IgD-negative memory B cell (primary cell): Measurements from ENCODE around the gene STK4. TPM values are rescaled to one million over a fixed set of nuclear protein-coding genes. Genes with fewer than 3 reads are reported as not detected.

Source experiments
- H3K27ac Mint-ChIP-seq, 3 donors: one replicate each; pipeline ENCODE4 v1.8.0; 2020 to 2022; ENCODE audit warnings: mild to moderate bottlenecking in 3 of 3, mixed read lengths in 3 of 3, moderate library complexity in 1 of 3
- H3K27me3 Mint-ChIP-seq: one replicate; pipeline ENCODE4 v1.8.0; 2021; ENCODE audit warnings: mixed read lengths
- H3K36me3 Mint-ChIP-seq: one replicate; pipeline ENCODE4 v1.8.0; 2020; ENCODE audit warnings: mild to moderate bottlenecking, mixed read lengths
- H3K4me1 Mint-ChIP-seq, 3 donors: one replicate each; pipeline ENCODE4 v1.8.0; 2020 to 2022; ENCODE audit warnings: mixed read lengths in 3 of 3, mild to moderate bottlenecking in 1 of 3
- H3K4me3 Mint-ChIP-seq, 4 donors: one replicate each; pipeline ENCODE4 v1.8.0; 2020 to 2022; ENCODE audit warnings: mild to moderate bottlenecking in 4 of 4, mixed read lengths in 4 of 4, moderate library complexity in 3 of 4
- H3K9me3 Mint-ChIP-seq, 3 donors: one replicate each; pipeline ENCODE4 v1.8.0; 2020 to 2021; ENCODE audit warnings: mixed read lengths in 3 of 3, mild to moderate bottlenecking in 1 of 3
- polyA plus RNA-seq: library from polyadenylated mRNA; unstranded; fragments of 300-500 nt; fragmentation: Illumina TruSeq; gene quantifications from one replicate; pipeline ENCODE4 v1.2.3, GENCODE V29; 2021

Gene STK4
- polyA plus RNA-seq, 1 donor from 2014 or later, result 131 TPM

DNA sequence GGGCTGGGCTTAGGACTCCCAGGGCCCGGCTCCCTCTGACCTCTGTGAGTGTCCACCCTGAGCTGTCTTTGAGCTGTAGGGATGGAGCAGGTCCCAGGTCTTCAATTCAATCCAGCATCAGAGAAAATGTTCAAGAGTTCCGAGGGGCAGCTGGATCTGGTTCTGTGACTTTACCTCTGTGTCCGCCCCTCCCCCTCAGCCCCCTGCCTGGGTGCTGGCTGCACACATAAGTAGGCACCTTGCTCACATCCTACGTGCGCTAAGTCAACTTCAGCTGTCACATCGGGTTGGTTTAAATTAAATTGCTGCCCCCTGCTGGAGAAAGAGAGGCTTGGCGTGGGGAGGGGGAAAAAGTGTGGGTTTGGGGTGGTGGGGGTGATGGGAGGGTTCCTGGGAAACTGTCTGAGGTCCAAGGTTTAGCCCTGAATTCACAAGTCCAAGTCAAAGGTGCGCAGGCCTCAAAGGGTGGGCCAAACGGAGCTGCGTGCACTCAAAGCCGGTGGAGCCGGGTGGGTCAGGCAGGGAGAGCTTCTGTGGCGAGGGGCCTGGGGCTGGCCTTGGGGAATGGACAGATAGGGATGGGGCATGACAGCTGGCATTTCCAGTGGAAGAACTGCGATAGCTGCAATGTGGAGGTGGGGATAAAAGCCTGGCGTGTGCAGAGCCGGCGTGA, 145.6 kb downstream of the STK4 start:
- Mint-ChIP-seq H3K36me3 (no peaks in the 10 kb centered on the region), H3K9me3 (no peaks in the 10 kb centered on the region)

DNA sequence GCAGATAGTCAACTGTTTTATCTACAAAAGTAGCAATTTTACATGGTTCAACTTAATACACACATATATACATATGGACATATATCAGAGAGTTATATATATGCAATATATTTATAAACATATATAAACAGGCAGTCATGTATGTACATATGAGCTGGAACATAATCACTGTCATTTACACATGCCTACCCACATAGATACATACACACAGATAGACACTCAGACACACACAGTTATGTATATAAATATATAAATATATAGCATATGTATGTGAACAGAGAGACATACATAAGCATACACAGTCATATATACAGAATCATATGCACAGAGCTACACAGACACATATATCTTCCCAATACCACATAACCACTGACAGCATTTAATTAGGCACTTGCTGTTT, 146.4 kb downstream of the STK4 start:
- peaks cover 8% of the 10 kb centered on the region for H3K27me3 Mint-ChIP-seq
- H3K4me3 Mint-ChIP-seq, result no peak overlapping the region
- H3K27ac Mint-ChIP-seq, result no peak overlapping the region
- H3K9me3 Mint-ChIP-seq, result no peaks in the 10 kb centered on the region
- H3K36me3 Mint-ChIP-seq, result no peaks in the 10 kb centered on the region
- peaks cover 0 to 3% (median 0%) of the 10 kb centered on the region in 3 donors for H3K4me1 Mint-ChIP-seq

More for the DNA sequence above, 145.6 kb downstream of the STK4 start:
- Mint-ChIP-seq H3K27ac (no peak overlapping the region), H3K27me3 (peaks cover 4% of the 10 kb centered on the region), H3K4me3 (no peak overlapping the region), H3K4me1 (peaks cover 0 to 3% (median 0%) of the 10 kb centered on the region in 3 donors)

DNA sequence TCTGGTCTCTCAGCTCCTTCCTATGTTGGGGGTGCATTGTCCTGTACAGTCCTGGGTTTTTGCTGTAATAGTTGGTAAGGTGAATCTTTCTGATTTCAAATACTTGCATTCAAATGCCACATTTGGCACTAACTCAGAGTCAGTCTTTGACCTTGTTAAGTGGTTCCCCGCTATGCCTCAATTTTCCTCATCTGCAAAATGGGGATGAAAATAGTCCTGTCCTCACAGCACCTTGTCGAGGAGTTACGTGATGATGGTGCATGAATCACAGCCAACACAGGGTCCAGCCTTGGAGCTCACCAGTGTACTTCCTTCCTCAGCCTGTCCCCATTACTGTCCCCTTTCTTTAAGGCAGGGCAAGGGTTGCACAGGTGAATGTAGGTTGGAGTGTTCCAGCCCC, 147.6 kb downstream of the STK4 start:
- H3K27ac Mint-ChIP-seq, result no peak overlapping the region
- H3K4me1 Mint-ChIP-seq, result peaks cover 0 to 3% (median 0%) of the 10 kb centered on the region in 3 donors
- H3K4me3 Mint-ChIP-seq, result no peak overlapping the region
- H3K36me3 Mint-ChIP-seq, result no peaks in the 10 kb centered on the region
- H3K9me3 Mint-ChIP-seq, result no peaks in the 10 kb centered on the region
- peaks cover 4% of the 10 kb centered on the region for H3K27me3 Mint-ChIP-seq

DNA sequence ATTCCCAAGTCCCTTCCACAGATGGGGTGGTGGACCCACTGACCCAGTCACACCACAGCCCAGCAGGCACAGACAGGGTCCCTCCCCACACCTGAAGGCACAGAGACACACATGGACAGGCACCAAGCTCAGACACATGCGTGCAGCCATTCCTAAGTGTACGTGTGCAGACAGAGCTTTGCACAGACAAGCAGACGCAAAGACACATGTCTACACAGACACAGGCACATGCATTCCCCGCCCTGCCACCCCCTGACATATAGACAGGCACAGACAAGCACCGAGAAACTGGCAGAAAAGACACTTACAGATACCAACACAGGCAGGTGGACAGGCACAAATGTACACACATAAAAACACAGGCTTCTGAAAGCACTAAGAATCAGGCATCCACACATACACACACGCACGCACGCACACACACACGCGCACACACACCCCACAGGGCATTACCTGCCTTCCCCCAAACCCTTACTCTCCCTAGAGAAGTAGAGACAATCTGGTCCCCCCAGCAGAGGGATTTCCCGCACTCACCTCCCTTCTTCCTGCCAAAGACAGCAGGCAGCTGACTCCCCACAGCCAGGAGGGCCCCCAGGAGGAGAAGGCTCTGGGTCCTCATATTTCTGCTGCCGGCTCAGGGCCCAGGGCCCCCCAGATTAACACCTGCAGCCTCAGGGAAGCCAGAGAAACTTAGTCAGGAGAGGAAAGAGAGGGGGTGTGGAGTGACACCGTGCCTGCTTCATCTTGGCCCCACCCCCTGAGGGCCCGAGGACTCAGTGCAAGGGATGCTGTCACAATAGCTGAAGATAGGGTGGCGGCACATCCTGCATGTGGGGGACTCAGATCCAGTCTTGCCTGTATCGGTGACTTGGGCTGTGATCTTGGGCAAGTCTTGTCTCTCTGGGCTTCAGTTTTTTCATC, 148.4 kb downstream of the STK4 start, which contains the start of gene WFDC5:
TSS of gene WFDC5 (minus strand) at position 710 of the 921 bp plus-strand sequence. CDS start at position 619, 91 bp downstream.
- no peaks in the 10 kb centered on the region for H3K9me3 Mint-ChIP-seq
- peaks cover 0 to 3% (median 0%) of the 10 kb centered on the region in 3 donors for H3K4me1 Mint-ChIP-seq
- no peak within 1 kb of the TSS for H3K4me3 Mint-ChIP-seq
- no peak within 1 kb of the TSS for H3K27ac Mint-ChIP-seq
- no peaks in the 10 kb centered on the region for H3K36me3 Mint-ChIP-seq
- peaks cover 4% of the 10 kb centered on the region for H3K27me3 Mint-ChIP-seq

DNA sequence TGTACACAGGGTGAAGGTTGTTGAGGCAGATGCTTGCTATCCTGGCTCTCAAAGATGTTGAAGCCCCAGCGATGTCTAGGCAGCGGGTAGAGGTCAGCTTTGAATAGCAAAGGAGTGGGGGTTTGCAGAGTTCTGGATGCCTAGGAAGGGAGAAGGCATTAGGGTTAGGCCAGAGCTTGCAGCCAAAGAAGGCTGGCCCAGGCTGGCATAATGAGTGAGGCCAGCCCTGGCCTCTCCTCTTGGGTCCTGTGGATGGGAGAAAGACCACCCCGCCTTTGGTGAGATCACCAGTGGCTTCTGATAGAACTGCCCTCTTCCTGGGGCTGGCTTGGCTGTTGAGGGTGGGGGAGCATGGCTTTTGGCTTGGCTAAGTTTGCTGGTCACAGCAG, 149.1 kb downstream of the STK4 start:
- Mint-ChIP-seq H3K36me3 (no peaks in the 10 kb centered on the region), H3K4me1 (peaks cover 0 to 3% (median 0%) of the 10 kb centered on the region in 3 donors), H3K4me3 (no peak overlapping the region), H3K27me3 (peaks cover 5% of the 10 kb centered on the region), H3K27ac (no peak overlapping the region), H3K9me3 (no peaks in the 10 kb centered on the region)

DNA sequence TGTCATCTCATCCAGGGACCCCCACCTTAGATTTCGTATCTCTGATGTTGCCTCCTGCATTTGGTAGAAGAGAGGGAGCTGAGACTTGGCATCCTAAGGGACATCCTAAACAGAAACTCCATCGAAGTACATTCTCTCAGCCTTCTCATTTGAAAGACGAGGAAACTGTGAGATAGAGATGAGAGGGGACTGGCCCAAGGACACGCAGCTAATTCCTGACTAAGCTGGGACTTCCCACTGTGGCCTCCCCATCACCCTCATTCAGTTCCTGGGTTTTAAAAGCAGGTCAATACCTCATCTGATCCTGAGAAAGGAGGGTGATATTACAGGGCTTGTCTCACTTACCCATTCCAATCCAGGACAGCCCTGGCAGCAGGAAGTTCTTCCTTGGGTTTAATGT, 149.5 kb downstream of the STK4 start:
- Mint-ChIP-seq H3K27ac (no peak overlapping the region), H3K4me1 (peaks cover 0 to 3% (median 0%) of the 10 kb centered on the region in 3 donors), H3K9me3 (no peaks in the 10 kb centered on the region), H3K4me3 (no peak overlapping the region), H3K27me3 (peaks cover 7% of the 10 kb centered on the region), H3K36me3 (no peaks in the 10 kb centered on the region)

DNA sequence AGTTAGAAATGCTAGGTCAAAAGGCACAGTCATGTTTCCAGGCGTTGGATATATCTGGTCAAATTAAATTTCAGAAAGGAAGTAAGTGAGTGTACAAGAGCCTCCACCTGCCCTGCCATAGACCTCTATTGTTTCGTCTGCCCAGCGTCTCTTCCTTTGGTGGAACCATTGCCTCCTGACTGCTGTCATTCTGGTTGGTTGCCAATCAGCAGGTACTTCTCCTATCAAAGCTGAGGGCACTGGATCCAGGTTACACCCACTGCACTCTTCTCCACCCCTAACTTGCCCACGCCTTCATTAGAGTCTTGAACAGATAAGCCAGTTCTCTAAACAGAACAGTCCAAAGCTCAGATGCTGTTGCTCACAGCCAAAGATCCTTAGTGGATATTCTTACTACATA, 151.3 kb downstream of the STK4 start:
- H3K27ac Mint-ChIP-seq, result no peak overlapping the region
- H3K9me3 Mint-ChIP-seq, result no peaks in the 10 kb centered on the region
- H3K4me3 Mint-ChIP-seq, result no peak overlapping the region
- H3K36me3 Mint-ChIP-seq, result no peaks in the 10 kb centered on the region
- peaks cover 7% of the 10 kb centered on the region for H3K27me3 Mint-ChIP-seq
- H3K4me1 Mint-ChIP-seq, result peaks cover 0 to 3% (median 0%) of the 10 kb centered on the region in 3 donors

DNA sequence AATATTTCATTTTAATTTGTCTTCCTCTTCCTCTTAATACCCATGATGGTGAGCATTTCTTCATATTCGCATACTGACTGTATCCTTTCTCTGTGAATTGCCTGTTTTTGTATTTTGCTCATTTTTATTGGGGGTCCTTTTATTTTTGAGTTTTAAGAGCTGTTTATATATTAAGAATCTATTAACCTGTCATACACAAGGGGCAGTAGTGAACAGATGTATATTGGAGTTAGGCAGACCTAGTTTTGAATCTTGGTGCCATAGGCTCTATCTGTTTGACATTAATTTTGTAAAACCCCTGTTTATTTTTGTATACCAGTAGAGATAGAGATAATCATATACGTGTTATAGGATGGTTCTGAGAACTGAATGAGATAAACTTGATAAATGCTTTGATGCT, 151.7 kb downstream of the STK4 start:
- H3K4me3 Mint-ChIP-seq, result no peak overlapping the region

DNA sequence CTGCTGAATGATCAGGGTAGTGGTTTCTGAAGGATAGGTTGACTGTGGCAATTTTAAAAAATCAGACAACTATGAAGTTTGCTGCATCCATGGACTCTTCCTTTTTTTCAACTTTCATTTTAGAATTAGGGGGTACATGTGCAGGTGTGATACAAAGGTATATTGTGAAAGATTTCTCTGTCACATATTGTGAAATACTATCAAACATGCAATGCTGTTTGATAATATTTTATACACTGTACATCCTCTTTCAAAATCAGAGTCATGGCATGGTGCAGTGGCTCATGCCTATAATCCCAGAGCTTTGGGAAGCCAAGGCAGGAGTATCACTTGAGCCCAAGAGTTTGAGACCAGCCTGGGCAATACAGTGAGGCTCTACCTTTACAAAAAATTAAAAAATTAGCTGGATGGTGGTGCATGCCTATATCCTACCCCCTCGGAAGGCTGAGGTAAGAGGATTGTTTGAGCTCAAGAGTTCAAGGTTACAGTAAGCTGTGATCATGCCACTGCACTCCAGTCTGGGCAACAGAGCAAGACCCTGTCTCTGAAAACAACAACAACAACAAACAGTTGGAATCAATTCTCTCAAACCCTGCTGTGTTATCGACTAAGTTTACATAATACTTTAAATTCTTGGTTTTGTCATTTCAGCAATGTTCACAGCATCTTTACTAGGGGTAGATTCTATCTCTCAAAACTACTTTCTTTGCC, 153.4 kb downstream of the STK4 start:
- Mint-ChIP-seq H3K9me3 (peaks cover 0 to 7% (median 0%) of the 10 kb centered on the region in 3 donors), H3K4me1 (peaks cover 0 to 3% (median 1%) of the 10 kb centered on the region in 3 donors), H3K27ac (no peak overlapping the region), H3K27me3 (peaks cover 14% of the 10 kb centered on the region), H3K36me3 (peaks cover 3% of the 10 kb centered on the region), H3K4me3 (no peak overlapping the region)

More for the DNA sequence above, 151.7 kb downstream of the STK4 start:
- Mint-ChIP-seq H3K9me3 (no peaks in the 10 kb centered on the region), H3K27me3 (peaks cover 7% of the 10 kb centered on the region), H3K27ac (no peak overlapping the region), H3K36me3 (no peaks in the 10 kb centered on the region), H3K4me1 (peaks cover 0 to 3% (median 0%) of the 10 kb centered on the region in 3 donors)

DNA sequence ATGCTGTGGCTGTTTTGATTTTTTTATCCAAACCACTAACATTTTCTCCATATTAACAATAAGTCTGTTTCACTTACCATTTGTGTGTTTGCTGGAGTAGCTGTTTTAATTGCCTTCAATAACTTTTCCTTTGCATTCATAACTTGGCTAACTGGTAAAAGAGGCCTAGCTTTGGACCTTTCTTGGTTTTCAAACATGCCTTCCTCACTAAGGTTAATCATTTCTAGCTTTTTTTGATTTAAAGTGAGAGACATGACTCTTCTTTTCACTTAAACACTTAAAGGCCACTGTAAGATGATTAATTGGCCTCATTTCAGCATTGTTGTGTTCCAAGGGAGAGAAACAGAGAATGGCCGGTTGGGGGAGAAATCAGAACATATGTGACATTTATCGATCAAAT, 155.1 kb downstream of the STK4 start:
- Mint-ChIP-seq H3K27me3 (peaks cover 18% of the 10 kb centered on the region), H3K27ac (no peak overlapping the region), H3K9me3 (peaks cover 0 to 7% (median 0%) of the 10 kb centered on the region in 3 donors), H3K4me3 (no peak overlapping the region), H3K36me3 (peaks cover 3% of the 10 kb centered on the region), H3K4me1 (peaks cover 0 to 1% (median 0%) of the 10 kb centered on the region in 3 donors)

DNA sequence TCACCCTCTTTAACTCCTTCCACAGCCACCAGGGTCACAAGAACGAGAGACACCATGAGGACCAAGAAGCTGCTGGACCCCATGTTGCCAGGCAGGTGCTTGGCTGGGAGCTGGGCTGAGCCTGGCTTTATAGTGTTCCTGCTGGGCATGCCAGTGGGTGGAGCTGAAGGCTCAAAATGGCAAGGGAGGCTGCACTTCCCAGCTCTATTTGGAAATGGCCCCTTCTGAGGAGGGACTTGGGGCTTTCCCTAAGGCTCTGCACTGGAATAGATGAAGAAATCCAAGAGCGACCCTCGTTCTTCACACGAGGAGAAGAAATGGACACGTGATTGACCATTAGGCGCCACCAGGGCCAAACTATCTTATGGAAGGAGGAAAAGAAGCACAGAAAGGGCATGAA, 158.1 kb downstream of the STK4 start, which contains the start of gene WFDC12:
TSS of gene WFDC12 (minus strand) at position 101 of the 400 bp plus-strand sequence. CDS start at position 83, 18 bp downstream.
- Mint-ChIP-seq H3K4me3 (no peak within 1 kb of the TSS), H3K27ac (no peak within 1 kb of the TSS), H3K27me3 (peaks cover 16% of the 10 kb centered on the region), H3K9me3 (peaks cover 0 to 7% (median 0%) of the 10 kb centered on the region in 3 donors), H3K4me1 (peaks cover 0 to 1% (median 0%) of the 10 kb centered on the region in 3 donors), H3K36me3 (peaks cover 3% of the 10 kb centered on the region)

DNA sequence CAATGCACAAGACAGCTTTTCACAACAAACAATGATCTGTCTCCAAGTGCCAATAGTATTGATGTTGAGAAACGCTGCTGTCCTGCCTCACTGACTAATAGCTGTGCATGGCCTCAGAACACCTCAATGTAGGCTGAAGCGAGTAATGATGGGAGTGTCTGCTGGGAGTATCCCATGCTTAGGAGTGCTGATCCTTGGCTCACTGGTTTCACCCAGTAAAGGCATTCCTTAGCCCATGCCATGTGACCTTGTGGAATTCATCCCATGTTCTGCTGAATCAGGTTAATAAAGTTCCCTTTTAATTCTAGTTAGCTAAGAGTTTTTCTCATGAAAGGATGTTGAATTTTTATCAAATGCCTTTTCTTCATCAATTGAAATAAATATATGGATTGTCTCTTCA, 161.8 kb downstream of the STK4 start:
- H3K4me3 Mint-ChIP-seq, result no peak overlapping the region

More for the DNA sequence above, 161.8 kb downstream of the STK4 start:
- H3K4me1 Mint-ChIP-seq, result peaks cover 0 to 1% (median 0%) of the 10 kb centered on the region in 3 donors
- H3K9me3 Mint-ChIP-seq, result peaks cover 0 to 7% (median 0%) of the 10 kb centered on the region in 3 donors
- H3K27ac Mint-ChIP-seq, result no peak overlapping the region
- H3K27me3 Mint-ChIP-seq, result peaks cover 15% of the 10 kb centered on the region
- peaks cover 3% of the 10 kb centered on the region for H3K36me3 Mint-ChIP-seq
